GM21737 (cell line): ENCODE data around the gene TRIAP1.

Experiments
- ATAC-seq: cut with Tn5 transposase; IDR thresholded peaks from one replicate; pipeline ENCODE4 v1.9.1; 2021; ENCODE audit warnings: mild to moderate bottlenecking, moderate library complexity; ENCODE audit not compliant: unreplicated experiment

TRIAP1 gene

GRCh38 chr12:120432772-120433525, 13.2 kb downstream of the TRIAP1 start:
- no peak for ATAC-seq

- no peak for ATAC-seq
Measured at GRCh38 chr12:120429368-120429767, 16.8 kb downstream of the TRIAP1 start.

GRCh38 chr12:120428597-120429229, 17.5 kb downstream of the TRIAP1 start:
- no peak for ATAC-seq

- no peak for ATAC-seq
Measured at GRCh38 chr12:120425797-120426196, 20.4 kb downstream of the TRIAP1 start.

GRCh38 chr12:120422892-120423456, 23.2 kb downstream of the TRIAP1 start:
- no peak for ATAC-seq

GRCh38 chr12:120421701-120422100, 24.5 kb downstream of the TRIAP1 start:
- ATAC-seq, result no peak

- no peak for ATAC-seq
Measured at GRCh38 chr12:120417917-120418580, 28.1 kb downstream of the TRIAP1 start.

GRCh38 chr12:120416490-120417216, 29.5 kb downstream of the TRIAP1 start:
- ATAC-seq, result no peak

- no peak for ATAC-seq
Measured at GRCh38 chr12:120413901-120414695, 32.1 kb downstream of the TRIAP1 start.

GRCh38 chr12:120412421-120412820, 33.8 kb downstream of the TRIAP1 start:
- no peak for ATAC-seq

GRCh38 chr12:120408771-120409170, 37.4 kb downstream of the TRIAP1 start:
- ATAC-seq, result no peak

- ATAC-seq, result no peak
Measured at GRCh38 chr12:120406553-120406952, 39.6 kb downstream of the TRIAP1 start.

GRCh38 chr12:120406069-120406468, 40.1 kb downstream of the TRIAP1 start:
- ATAC-seq, result no peak

- ATAC-seq, result no peak
Measured at GRCh38 chr12:120404271-120404670, 41.9 kb downstream of the TRIAP1 start.

GRCh38 chr12:120403869-120404268, 42.3 kb downstream of the TRIAP1 start:
- no peak for ATAC-seq

- ATAC-seq, result no peak
Measured at GRCh38 chr12:120402217-120402616, 44.0 kb downstream of the TRIAP1 start.

- ATAC-seq, result no peak
Measured at GRCh38 chr12:120399531-120399930, 46.7 kb downstream of the TRIAP1 start.

- ATAC-seq, result no peak
Measured at GRCh38 chr12:120397824-120398540, 48.2 kb downstream of the TRIAP1 start.
